ENCODE results near the gene CCL25. TPM values are rescaled to one million over a fixed set of nuclear protein-coding genes. Genes with fewer than 3 reads are reported as not detected.
A peak's percentile ranks its signal among the peaks of the same experiment; 100 is the strongest.
"Not testable (repeated sequence)": the region's sequence is repeated elsewhere in the genome, so short reads cannot be mapped to it uniquely, and the experiment has no call there.

CCL25 gene
- total RNA-seq, 3 donors from 2014 or later = not detected

DNA sequence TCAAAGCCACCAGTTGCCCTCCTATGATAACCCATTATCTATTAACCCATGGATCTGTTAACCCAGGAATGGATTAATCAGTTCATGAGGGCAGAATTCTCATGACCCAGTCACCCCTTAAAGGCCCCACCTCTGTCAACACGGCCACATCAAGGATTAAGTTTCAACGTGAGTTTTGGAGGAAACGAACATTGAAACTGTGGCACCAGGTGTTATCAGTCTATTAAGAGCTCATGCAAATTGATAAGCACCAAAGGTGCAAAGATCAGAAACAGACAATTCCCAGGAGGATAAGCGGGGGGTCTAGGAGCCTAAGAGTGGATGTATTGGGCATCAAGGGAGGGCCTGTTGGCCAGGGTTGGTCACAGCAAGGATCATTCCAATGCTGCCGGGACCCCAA lies 27.2 kb upstream of the CCL25 start:
- no peak for TF ChIP-seq CTCF (IDR thresholded peaks at IDR 0.05)
- no peak for TF ChIP-seq POLR2A (IDR thresholded peaks at IDR 0.05)
- TF ChIP-seq POLR2AphosphoS5 (IDR thresholded peaks at IDR 0.05) = no peak
- no peak for DNase-seq (ENCODE audit: low spot score in 2 of 2)
- H3K27ac ChIP-seq = no peak overlapping the region
- intact Hi-C loops (cut with DNase I; ENCODE audit: low total_unique reads) = no loop called here
- no peak overlapping the region for H3K4me3 ChIP-seq
- H3K36me3 ChIP-seq = no peaks in the 10 kb centered on the region
- H3K9me3 ChIP-seq = no peaks in the 10 kb centered on the region
- H3K27me3 ChIP-seq = no peaks in the 10 kb centered on the region
- no peaks in the 10 kb centered on the region for H3K4me1 ChIP-seq

GRCh38 chr19:8028951-8029491 lies 23.5 kb upstream of the CCL25 start:
- no peak for DNase-seq (ENCODE audit: low spot score in 2 of 2)
- Histone ChIP-seq H3K4me3 (no peak overlapping the region), H3K9me3 (no peaks in the 10 kb centered on the region), H3K36me3 (no peaks in the 10 kb centered on the region), H3K27ac (peak overlapping the region in 1 of 2 donors; percentile 48), H3K27me3 (no peaks in the 10 kb centered on the region), H3K4me1 (no peaks in the 10 kb centered on the region)
- TF ChIP-seq POLR2AphosphoS5 (IDR thresholded peaks at IDR 0.05) (no peak), CTCF (IDR thresholded peaks at IDR 0.05) (no peak), POLR2A (IDR thresholded peaks at IDR 0.05) (no peak)
- intact Hi-C loops (cut with DNase I; ENCODE audit: low total_unique reads) = no loop called here

DNA sequence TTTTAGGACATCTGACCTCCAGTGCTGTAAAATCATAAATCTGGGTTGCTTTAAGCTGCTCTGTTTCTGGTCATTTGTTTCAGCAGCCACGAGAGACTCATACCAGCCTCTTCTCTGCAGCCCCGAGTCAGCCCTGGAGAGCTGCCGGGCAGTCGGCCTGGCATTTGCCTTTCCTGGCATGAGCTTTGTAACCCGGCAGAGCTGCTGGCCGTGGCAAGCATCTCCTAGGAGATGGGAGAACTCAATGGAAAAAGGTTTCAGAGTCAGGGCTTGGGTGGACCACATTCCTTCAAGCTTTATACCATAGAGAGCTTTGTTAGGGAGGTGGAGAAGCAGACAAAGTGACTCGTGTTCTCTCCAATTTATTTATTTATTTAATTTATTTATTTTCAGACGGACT lies 21.6 kb upstream of the CCL25 start:
- H3K27ac ChIP-seq = no peak overlapping the region
- intact Hi-C loops (cut with DNase I; ENCODE audit: low total_unique reads) = no loop called here
- H3K9me3 ChIP-seq = no peaks in the 10 kb centered on the region
- H3K36me3 ChIP-seq = no peaks in the 10 kb centered on the region
- TF ChIP-seq POLR2A (IDR thresholded peaks at IDR 0.05) (no peak), CTCF (IDR thresholded peaks at IDR 0.05) (no peak), POLR2AphosphoS5 (IDR thresholded peaks at IDR 0.05) (no peak)
- no peak for DNase-seq (ENCODE audit: low spot score in 2 of 2)
- no peaks in the 10 kb centered on the region for H3K4me1 ChIP-seq
- H3K27me3 ChIP-seq = no peaks in the 10 kb centered on the region
- no peak overlapping the region for H3K4me3 ChIP-seq

GRCh38 chr19:8033287-8034177 lies 19.0 kb upstream of the CCL25 start:
- H3K36me3 ChIP-seq; H3K27ac ChIP-seq; intact Hi-C loops (cut with DNase I; ENCODE audit: low total_unique reads); H3K27me3 ChIP-seq; H3K4me3 ChIP-seq; DNase-seq (ENCODE audit: low spot score in 2 of 2); H3K4me1 ChIP-seq; H3K9me3 ChIP-seq: not testable (repeated sequence)

DNA sequence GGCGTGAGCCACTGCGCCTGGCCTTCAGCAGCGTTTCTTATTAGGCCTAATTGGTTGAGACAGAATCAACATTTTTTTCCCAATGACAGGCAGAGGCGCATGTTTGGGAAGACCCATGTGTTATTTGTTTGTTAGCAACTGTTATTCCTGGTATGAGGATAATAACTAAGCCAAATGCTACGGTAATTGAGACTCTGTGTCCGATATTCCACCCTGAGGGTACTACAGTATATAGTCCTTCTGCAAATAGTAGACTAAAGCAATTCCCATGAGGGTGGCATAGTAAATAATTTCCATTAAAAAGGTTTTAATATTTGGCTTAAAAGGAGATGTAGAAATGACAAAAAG lies 18.4 kb upstream of the CCL25 start:
- Histone ChIP-seq H3K27me3 (no peaks in the 10 kb centered on the region), H3K4me1 (no peaks in the 10 kb centered on the region), H3K27ac (no peak overlapping the region), H3K36me3 (no peaks in the 10 kb centered on the region), H3K9me3 (no peaks in the 10 kb centered on the region), H3K4me3 (no peak overlapping the region)
- TF ChIP-seq CTCF (IDR thresholded peaks at IDR 0.05) = no peak
- TF ChIP-seq POLR2A (IDR thresholded peaks at IDR 0.05) = no peak
- no peak for TF ChIP-seq POLR2AphosphoS5 (IDR thresholded peaks at IDR 0.05)
- DNase-seq (ENCODE audit: low spot score in 2 of 2) = no peak
- intact Hi-C loops (cut with DNase I; ENCODE audit: low total_unique reads) = no loop called here
